DOHH2 (cell line): ENCODE data around the gene TSNAXIP1.
"Not testable (repeated sequence)": the region's sequence is repeated elsewhere in the genome, so short reads cannot be mapped to it uniquely, and the experiment has no call there.

Experiments used
- H3F3A ChIP-seq: fragments of 200-600 bp; sonication (generic), shearing (Covaris generic); 2 replicates; pipeline ENCODE4 v1.6.0; 2016; ENCODE audit warnings: antibody characterized with exemption, mild to moderate bottlenecking; ENCODE audit not compliant: control insufficient read depth, insufficient read depth
- H3K27ac ChIP-seq: fragments of 200-600 bp; sonication (generic); 2 replicates; pipeline ENCODE4 v1.5.1; 2014; ENCODE audit warnings: low read depth, mild to moderate bottlenecking, low read length, moderate library complexity
- H3K27me3 ChIP-seq: fragments of 200-600 bp; sonication (generic); 2 replicates; pipeline ENCODE4 v1.6.1; 2014; ENCODE audit warnings: mild to moderate bottlenecking, low read length, mixed read lengths; ENCODE audit not compliant: control insufficient read depth
- H3K36me3 ChIP-seq: fragments of 200-600 bp; sonication (generic); 2 replicates; pipeline ENCODE4 v1.6.1; 2014; ENCODE audit warnings: mild to moderate bottlenecking, low read length, moderate library complexity, mixed read lengths; ENCODE audit not compliant: control insufficient read depth
- H3K4me1 ChIP-seq: fragments of 200-600 bp; sonication (generic); 2 replicates; pipeline ENCODE4 v1.6.1; 2014; ENCODE audit warnings: mild to moderate bottlenecking, low read length, mixed read lengths; ENCODE audit not compliant: control insufficient read depth
- H3K4me2 ChIP-seq: fragments of 200-600 bp; sonication (generic); 2 replicates; pipeline ENCODE4 v1.6.0; 2014; ENCODE audit warnings: mild to moderate bottlenecking, low read length, moderate library complexity
- H3K4me3 ChIP-seq: fragments of 200-600 bp; sonication (generic); 2 replicates; pipeline ENCODE4 v1.5.1; 2014; ENCODE audit warnings: mild to moderate bottlenecking, low read length, mixed read lengths
- H3K79me2 ChIP-seq: fragments of 200-600 bp; sonication (generic); 2 replicates; pipeline ENCODE4 v1.6.1; 2014; ENCODE audit warnings: mild to moderate bottlenecking, low read length, mixed read lengths; ENCODE audit not compliant: control insufficient read depth
- H3K9me2 ChIP-seq: fragments of 200-600 bp; sonication (generic); replicated peaks from 2 replicates; pipeline ENCODE4 v1.6.1; 2014; ENCODE audit warnings: mild to moderate bottlenecking, low read length, mixed read lengths; ENCODE audit not compliant: control insufficient read depth
- H3K9me3 ChIP-seq: fragments of 200-600 bp; sonication (generic); 2 replicates; pipeline ENCODE4 v1.6.1; 2014; ENCODE audit warnings: antibody characterized with exemption, low read length, mixed read lengths; ENCODE audit not compliant: control insufficient read depth, insufficient read depth
- H4K20me1 ChIP-seq: fragments of 200-600 bp; sonication (generic); 2 replicates; pipeline ENCODE4 v1.6.0; 2014; ENCODE audit warnings: low read depth, mild to moderate bottlenecking, antibody characterized with exemption, low read length, moderate library complexity; ENCODE audit not compliant: control insufficient read depth, insufficient read depth
- CTCF ChIP-seq: fragments of 200-600 bp; sonication (generic); IDR thresholded peaks from one replicate; pipeline ENCODE4 v1.5.1; 2014; ENCODE audit warnings: antibody characterized with exemption, mild to moderate bottlenecking, low read depth, low read length; ENCODE audit not compliant: poor library complexity, severe bottlenecking
- EZH2phosphoT487 ChIP-seq: fragments of 200-600 bp; sonication (generic); IDR thresholded peaks from 2 replicates; pipeline ENCODE4 v1.6.1; 2017; ENCODE audit warnings: borderline replicate concordance, mild to moderate bottlenecking, antibody characterized with exemption, low read length, moderate library complexity, mixed read lengths

The TSNAXIP1 gene

GRCh38 chr16:67860589-67861398 lies 54.1 kb downstream of the TSNAXIP1 start:
- peaks cover 91% of the 10 kb centered on the region for H3K79me2 ChIP-seq
- no peak overlapping the region for H3K4me3 ChIP-seq
- H3K27ac ChIP-seq, result no peak overlapping the region
- H3K4me2 ChIP-seq, result no peak overlapping the region
- H3F3A ChIP-seq, result no peaks in the 10 kb centered on the region
- H3K36me3 ChIP-seq, result peaks cover 36% of the 10 kb centered on the region
- H3K9me2 ChIP-seq, result no peaks in the 10 kb centered on the region
- TF ChIP-seq CTCF (no peak), EZH2phosphoT487 (no peak)
- H3K4me1 ChIP-seq, result no peaks in the 10 kb centered on the region
- H3K27me3 ChIP-seq, result no peaks in the 10 kb centered on the region
- H3K9me3 ChIP-seq, result no peaks in the 10 kb centered on the region
- peaks cover 9% of the 10 kb centered on the region; the same call in 1 of the 2 replicates for H4K20me1 ChIP-seq

GRCh38 chr16:67861877-67862276 lies 55.2 kb downstream of the TSNAXIP1 start:
- Histone ChIP-seq H3K4me2 (no peak overlapping the region), H3K79me2 (peaks cover 80% of the 10 kb centered on the region), H3K9me3 (no peaks in the 10 kb centered on the region), H3K27ac (no peak overlapping the region), H3K36me3 (peaks cover 43% of the 10 kb centered on the region), H3K4me1 (no peaks in the 10 kb centered on the region), H4K20me1 (peaks cover 9% of the 10 kb centered on the region; the same call in 1 of the 2 replicates), H3K4me3 (no peak overlapping the region), H3F3A (no peaks in the 10 kb centered on the region), H3K9me2 (no peaks in the 10 kb centered on the region), H3K27me3 (no peaks in the 10 kb centered on the region)
- TF ChIP-seq EZH2phosphoT487 (no peak), CTCF (no peak)

GRCh38 chr16:67862623-67863583 lies 56.2 kb downstream of the TSNAXIP1 start:
- Histone ChIP-seq H3K4me1 (no peaks in the 10 kb centered on the region), H3K36me3 (peaks cover 44% of the 10 kb centered on the region), H3K79me2 (peaks cover 70% of the 10 kb centered on the region), H3K9me2 (no peaks in the 10 kb centered on the region), H3K4me2 (no peak overlapping the region), H4K20me1 (peaks cover 9% of the 10 kb centered on the region; the same call in 1 of the 2 replicates), H3K9me3 (no peaks in the 10 kb centered on the region), H3K27ac (no peak overlapping the region), H3F3A (no peaks in the 10 kb centered on the region), H3K27me3 (no peaks in the 10 kb centered on the region), H3K4me3 (no peak overlapping the region)
- TF ChIP-seq CTCF, result no peak
- no peak for TF ChIP-seq EZH2phosphoT487

GRCh38 chr16:67864044-67864443 lies 57.4 kb downstream of the TSNAXIP1 start:
- H3K4me3 ChIP-seq, H3K9me3 ChIP-seq, H3K4me1 ChIP-seq, H3K27me3 ChIP-seq, H3K9me2 ChIP-seq, H3F3A ChIP-seq, H3K27ac ChIP-seq, H4K20me1 ChIP-seq, H3K4me2 ChIP-seq: not testable (repeated sequence)
- H3K79me2 ChIP-seq, result peaks cover 59% of the 10 kb centered on the region
- peaks cover 51% of the 10 kb centered on the region for H3K36me3 ChIP-seq
